ENCODE data around the gene ZYG11B.
A peak's percentile ranks its signal among the peaks of the same experiment; 100 is the strongest.
"Not testable (repeated sequence)": the region's sequence is repeated elsewhere in the genome, so short reads cannot be mapped to it uniquely, and the experiment has no call there.

The ZYG11B gene

GRCh38 chr1:52726265-52727113 lies at the start of gene ZYG11B:
TSS of gene ZYG11B (plus strand) at chr1:52726453. CDS start at chr1:52726654, 201 bp downstream.
- peak; percentile 12 to 73 for DNase-seq

DNA sequence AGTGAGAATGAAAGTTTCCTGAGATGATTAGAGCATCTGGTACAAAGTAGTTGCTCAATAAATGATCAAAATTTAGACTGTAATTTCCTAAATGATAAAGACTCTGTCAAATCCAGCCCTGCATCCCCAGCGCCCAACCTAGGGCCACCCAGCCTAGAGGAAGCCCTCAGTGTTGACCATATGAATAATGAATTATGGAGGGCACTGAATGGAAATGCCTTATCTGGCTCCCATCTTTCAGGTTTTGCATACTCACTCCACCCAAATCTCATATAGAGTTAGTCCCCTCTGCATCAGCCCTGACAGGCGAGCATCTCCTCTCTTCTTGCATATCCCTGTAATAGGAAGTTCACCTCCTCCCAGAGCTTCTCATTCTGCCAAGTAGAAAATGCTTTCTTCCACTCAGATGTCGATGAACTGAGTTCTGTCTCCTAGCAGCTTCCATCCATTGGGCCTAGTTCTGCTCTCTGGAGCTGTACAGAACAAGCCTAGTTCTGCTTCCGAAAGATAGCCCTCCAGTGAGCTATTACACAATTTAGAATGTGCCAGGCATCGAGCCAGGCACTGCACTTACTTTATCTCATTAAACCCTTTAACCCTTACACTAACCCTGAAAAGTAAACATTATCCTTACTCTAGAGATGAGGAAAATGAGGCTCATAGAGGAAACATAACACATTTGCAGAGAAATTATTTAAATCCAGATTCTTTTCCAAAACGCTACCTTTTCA lies 49.0 kb upstream of the ZYG11B start:
- DNase-seq, result no peak

GRCh38 chr1:52679048-52679447 lies 47.2 kb upstream of the ZYG11B start:
- DNase-seq, result no peak

- DNase-seq, result no peak
Measured at GRCh38 chr1:52679498-52679897, 46.8 kb upstream of the ZYG11B start.

- DNase-seq, result no peak
Measured at GRCh38 chr1:52680353-52680752, 45.9 kb upstream of the ZYG11B start.

DNA sequence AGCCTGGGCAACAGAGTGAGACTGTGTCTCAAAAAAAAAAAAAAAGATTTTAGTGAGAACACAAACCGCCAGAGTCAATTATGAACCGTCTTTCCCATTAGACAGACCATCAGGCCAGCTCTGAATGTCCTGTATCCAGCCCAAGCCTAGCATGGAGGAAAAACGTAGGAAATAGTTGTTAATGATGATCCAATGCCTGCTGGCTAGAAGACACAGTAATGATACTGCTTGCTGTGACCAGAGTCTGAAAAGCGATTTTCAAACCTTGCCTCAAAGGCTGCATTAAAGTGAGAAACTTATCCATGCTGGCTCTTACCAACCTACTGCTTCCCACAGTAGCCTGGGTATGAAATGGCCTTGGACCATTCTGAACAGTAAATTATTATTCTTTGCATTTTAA lies 45.1 kb upstream of the ZYG11B start:
- no peak for DNase-seq

DNA sequence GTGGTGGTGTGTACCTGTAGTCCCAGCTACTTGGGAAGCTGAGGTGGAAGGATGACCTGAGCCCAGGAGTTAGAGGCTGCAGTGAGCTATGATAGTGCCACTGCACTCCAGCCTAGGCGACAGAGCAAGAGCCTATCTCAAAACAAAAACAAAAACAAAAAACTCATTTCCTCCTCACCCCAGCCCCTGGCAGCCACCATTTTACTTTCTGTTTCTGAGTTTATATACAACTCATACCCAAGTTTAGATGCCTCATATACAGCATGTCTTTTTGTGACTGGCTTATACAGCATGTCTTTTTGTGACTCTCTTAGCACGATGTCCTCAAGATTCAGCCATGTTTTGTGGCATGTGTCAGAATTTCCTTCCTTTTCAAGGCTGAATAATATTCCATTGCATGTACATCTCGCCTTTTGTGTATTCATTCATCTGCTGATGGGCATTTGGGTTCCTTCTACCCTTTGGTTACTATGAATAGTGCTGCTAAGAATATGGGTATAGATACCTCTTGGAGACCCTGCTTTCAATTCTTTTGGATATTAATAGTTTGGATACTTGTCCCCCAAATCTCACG lies 42.8 kb upstream of the ZYG11B start:
- DNase-seq, result no peak

- no peak for DNase-seq
Measured at GRCh38 chr1:52684545-52684944, 41.7 kb upstream of the ZYG11B start.

- DNase-seq, result not testable (repeated sequence)
Measured at GRCh38 chr1:52686261-52686751, 39.9 kb upstream of the ZYG11B start.

GRCh38 chr1:52686830-52687229 lies 39.4 kb upstream of the ZYG11B start:
- DNase-seq, result no peak

- DNase-seq, result no peak
Measured at GRCh38 chr1:52691821-52692220, 34.4 kb upstream of the ZYG11B start.

DNA sequence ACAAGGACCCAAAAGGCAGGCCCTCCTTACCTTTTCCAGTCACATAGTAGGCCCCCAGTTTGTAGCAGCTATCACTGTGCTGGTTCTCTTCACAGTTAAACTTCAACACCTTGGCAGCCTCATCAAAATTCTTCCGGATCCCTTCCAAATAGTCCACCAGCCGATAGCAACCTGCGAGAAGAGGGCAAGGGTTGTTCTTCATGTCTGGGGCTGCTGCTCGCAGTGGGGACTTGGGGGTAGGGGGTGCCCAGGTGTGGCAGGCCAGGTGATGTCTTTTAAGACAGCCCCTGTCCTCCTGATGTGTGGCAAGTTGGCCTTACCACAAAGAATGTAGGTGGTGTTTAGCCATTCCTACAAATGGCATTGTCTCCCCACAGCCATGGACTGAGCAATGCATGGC lies 33.6 kb upstream of the ZYG11B start:
- no peak for DNase-seq

DNA sequence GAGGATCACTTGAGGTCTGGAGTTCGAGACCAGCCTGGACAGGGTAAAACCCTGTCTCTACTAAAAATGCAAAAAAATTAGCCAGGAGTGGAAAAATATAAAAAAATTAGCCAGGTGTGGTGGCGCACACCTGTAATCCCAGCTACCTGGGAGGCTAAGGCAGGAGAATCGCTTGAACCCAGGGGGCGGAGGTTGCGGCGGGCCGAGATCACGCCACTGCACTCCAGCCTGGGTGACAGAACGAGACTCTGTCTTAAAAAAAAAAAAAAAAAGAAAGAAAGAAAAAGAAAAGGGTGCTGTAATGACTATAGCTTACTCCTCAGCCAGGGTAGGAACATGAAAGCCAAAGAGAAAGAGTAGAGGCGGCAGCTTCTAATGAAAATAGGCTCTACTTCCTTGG lies 32.9 kb upstream of the ZYG11B start:
- not testable (repeated sequence) for DNase-seq

- DNase-seq, result no peak
Measured at GRCh38 chr1:52693843-52694242, 32.4 kb upstream of the ZYG11B start.

DNA sequence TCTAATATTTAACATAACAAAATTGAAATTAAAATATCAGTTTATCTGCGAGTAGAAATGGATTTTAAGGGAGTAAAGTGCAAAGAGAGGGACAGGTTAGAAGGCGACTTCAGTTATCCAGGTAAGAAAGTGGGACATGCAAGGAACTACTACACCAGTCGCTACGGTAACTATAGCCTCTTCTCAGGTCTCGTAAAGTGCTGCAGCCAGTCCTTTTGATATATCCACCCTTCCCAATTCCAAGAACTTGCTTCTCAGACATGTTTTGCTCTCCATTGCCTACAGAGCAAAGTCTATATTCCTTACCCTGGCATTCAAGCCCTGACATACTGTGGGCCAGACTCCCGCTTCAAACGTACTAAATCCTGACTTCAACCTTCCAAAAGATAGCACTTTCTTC lies 30.6 kb upstream of the ZYG11B start:
- no peak for DNase-seq

DNA sequence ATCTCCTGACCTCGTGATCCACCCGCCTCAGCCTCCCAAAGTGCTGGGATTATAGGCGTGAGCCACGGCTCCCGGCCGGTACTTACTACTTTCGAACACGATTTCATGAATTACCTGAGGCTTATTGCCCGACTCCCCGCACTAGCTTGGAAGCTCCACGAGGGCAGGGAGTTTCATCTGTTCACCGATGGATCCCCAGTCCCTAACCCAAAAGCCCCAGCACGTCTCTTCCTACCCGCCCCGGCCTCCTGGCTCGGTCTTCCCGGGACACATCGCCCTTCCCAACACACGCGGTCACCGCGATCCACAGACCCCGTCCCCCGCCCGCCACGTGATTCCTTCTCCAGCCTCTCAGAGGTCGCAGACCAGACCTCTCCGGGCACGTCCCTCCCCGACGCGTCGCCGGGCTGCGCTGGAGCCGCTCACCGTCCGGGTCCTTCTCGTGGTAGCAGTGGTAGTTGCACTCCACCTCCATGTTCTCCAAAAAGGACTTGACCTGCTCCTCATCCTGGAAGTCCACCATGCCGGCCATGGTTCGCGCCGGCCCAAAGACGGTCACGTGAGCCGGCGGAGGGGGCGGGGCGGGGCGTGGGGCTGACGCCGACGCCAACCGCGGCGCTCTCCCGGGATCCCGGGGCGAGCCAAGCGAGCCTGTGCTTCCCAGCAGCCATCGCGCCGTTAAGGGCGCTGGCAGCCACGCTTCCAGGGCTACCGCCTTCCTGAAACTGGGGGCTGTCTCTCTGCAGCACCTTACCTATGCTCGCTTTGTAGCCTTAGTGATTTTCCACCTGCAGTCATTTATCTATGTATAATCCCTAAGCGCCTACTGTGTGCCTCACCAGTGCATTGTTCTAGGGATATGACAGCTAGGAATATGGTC lies 28.2 kb upstream of the ZYG11B start, which contains the start of gene COA7:
Gene COA7, minus strand, starts transcription at position 553 of the 880 bp plus-strand sequence. Its CDS starts 21 bp downstream, at position 532.
- DNase-seq, result peak in 1 of 2 experiments; percentile 48

DNA sequence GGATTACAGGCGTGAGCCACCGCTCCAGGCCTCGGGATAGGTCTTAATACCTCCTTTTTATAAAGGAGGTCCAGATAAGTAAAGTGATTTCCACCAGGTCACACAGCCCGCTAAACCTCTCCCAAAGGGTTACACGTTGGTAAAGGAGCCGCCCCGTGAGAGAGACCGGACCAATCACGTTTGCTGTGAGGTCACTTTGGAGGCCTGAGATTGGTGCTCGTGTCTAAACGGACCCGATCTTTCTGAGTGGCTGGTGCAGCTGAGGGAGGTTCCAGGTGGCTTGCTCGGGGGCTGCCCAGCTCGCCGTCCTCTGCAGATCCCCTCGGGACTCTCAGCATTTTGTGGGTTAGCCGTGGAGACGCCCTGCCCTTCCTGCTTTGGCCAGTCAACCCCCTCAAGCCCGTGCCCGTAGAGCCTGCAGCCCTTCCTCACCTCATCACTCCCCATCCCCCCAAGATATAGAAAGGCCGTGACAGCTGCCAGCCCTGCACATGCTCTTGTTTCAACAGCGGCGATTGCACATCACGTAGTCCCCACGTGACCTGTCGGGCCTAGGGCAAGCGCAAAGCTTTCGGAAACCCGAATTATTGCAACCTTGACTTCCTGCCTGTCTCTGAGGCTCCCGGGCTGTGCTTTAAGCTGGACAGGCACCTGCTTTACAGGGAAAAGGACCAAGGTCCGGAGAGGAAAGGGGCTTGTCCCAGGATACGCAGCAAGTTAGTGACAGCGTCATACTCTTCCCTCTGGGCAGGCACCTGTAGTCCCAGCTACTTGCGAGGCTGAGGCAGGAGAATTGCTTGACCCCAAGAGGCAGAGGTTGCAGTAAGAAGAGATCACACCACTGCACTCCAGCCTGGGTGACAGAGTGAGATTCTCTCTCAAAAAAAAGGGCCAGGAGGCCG lies 23.1 kb upstream of the ZYG11B start:
- DNase-seq, result peak; percentile 87 to 91

DNA sequence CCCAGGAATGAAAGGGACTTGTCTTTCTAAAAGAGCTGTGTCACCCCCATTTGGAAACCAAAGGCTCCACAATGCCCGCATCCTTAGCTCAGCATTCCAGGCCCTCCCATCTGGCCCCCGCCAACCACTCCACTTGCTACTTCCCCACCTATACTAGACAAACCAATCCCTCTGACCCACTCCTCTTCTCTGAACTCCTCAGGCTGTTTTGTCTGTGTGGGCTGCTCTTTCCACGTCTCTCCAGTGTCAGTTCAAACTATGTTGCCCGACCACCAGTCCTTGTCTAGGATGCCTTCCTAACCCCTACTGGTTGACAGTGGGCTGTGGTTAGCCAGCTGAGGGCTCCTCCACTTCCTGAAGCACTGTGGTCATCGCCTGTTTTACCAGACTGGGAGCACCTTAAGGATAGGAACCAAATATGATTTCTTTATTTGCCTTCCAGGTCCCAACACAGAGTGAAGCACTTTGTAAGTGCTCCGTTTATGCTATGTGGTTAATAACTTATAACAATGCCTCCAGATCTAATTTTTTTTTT lies 20.1 kb upstream of the ZYG11B start:
- no peak for DNase-seq

- no peak for DNase-seq
Measured at GRCh38 chr1:52706941-52707926, 19.0 kb upstream of the ZYG11B start.
